ENCODE measurements around the gene UBP1. TPM values are rescaled to one million over a fixed set of nuclear protein-coding genes. Genes with fewer than 3 reads are reported as not detected.

UBP1 gene
- total and polyA plus RNA-seq, 4 donors = 6.8 to 36.9 (median 16.5) TPM

GRCh38 chr3:33377931-33378330, 62.3 kb downstream of the UBP1 start:
- H3K9ac ChIP-seq (ENCODE audit: low read depth in 1 of 2, low read length in 2 of 2) = no peak overlapping the region
- H3K27me3 ChIP-seq (ENCODE audit: control insufficient read depth in 4 of 4, insufficient read depth in 4 of 4, low read length in 3 of 4) = no peaks in the 10 kb centered on the region
- H3K36me3 ChIP-seq (ENCODE audit: control insufficient read depth in 4 of 4, insufficient read depth in 3 of 4, low read depth in 1 of 4, low read length in 3 of 4) = no peaks in the 10 kb centered on the region
- 94% methylated on average over 3 of the region's 3 CpGs for WGBS
- peaks cover 0 to 2% (median under 1%) of the 10 kb centered on the region in 4 donors for H3K4me1 ChIP-seq (ENCODE audit: control insufficient read depth in 4 of 4, insufficient read depth in 4 of 4, low read length in 3 of 4)
- H3K4me3 ChIP-seq (ENCODE audit: low read depth in 1 of 3, low read length in 3 of 3) = no peak overlapping the region
- no peak for TF ChIP-seq RAD21 (IDR thresholded peaks at IDR 0.05)
- TF ChIP-seq FOXA2 (IDR thresholded peaks at IDR 0.05) = no peak
- TF ChIP-seq GABPA (IDR thresholded peaks at IDR 0.05 in 1 of 2, conservative IDR thresholded peaks at IDR 0.05 in 1 of 2) = no peak
- no peak for TF ChIP-seq FOXA1 (IDR thresholded peaks at IDR 0.05)
- TF ChIP-seq NR2F2 (IDR thresholded peaks at IDR 0.05) = no peak
- TF ChIP-seq EGR1 (IDR thresholded peaks at IDR 0.05; ENCODE audit: low read depth in 2 of 2) = no peak
- TF ChIP-seq RXRA (IDR thresholded peaks at IDR 0.05) = no peak
- TF ChIP-seq YY1 (IDR thresholded peaks at IDR 0.05) = no peak
- TF ChIP-seq CTCF (IDR thresholded peaks at IDR 0.05; ENCODE audit: low read depth, low read length, missing input control) = no peak
- H3K9me3 ChIP-seq (ENCODE audit: control insufficient read depth in 4 of 4, low read length in 3 of 4) = no peaks in the 10 kb centered on the region
- H3K27ac ChIP-seq (ENCODE audit: low read depth in 1 of 2, low read length in 2 of 2) = no peak overlapping the region
- DNase-seq (ENCODE audit: low spot score) = no peak

GRCh38 chr3:33377489-33377888, 62.7 kb downstream of the UBP1 start:
- TF ChIP-seq MAX (IDR thresholded peaks at IDR 0.05) = no peak
- TF ChIP-seq RXRA (IDR thresholded peaks at IDR 0.05) = no peak
- TF ChIP-seq FOXA1 (IDR thresholded peaks at IDR 0.05) = no peak
- no peak for TF ChIP-seq NR2F2 (IDR thresholded peaks at IDR 0.05)
- TF ChIP-seq GABPA (IDR thresholded peaks at IDR 0.05 in 1 of 2, conservative IDR thresholded peaks at IDR 0.05 in 1 of 2) = no peak
- TF ChIP-seq REST (IDR thresholded peaks at IDR 0.05) = no peak
- TF ChIP-seq RAD21 (IDR thresholded peaks at IDR 0.05) = no peak
- no peak for TF ChIP-seq SP1 (IDR thresholded peaks at IDR 0.05)
- no peak for TF ChIP-seq YY1 (IDR thresholded peaks at IDR 0.05)
- no peak for TF ChIP-seq ZBTB33 (IDR thresholded peaks at IDR 0.05)
- TF ChIP-seq TAF1 (conservative IDR thresholded peaks at IDR 0.05) = no peak
- TF ChIP-seq HNF4G (IDR thresholded peaks at IDR 0.05) = no peak
- no peak for TF ChIP-seq FOXA2 (IDR thresholded peaks at IDR 0.05)
- no peak for TF ChIP-seq HNF4A (conservative IDR thresholded peaks at IDR 0.05)
- TF ChIP-seq ATF3 (IDR thresholded peaks at IDR 0.05) = no peak
- no peak for TF ChIP-seq CTCF (IDR thresholded peaks at IDR 0.05; ENCODE audit: low read depth, low read length, missing input control)
- no peak for TF ChIP-seq EGR1 (IDR thresholded peaks at IDR 0.05; ENCODE audit: low read depth in 2 of 2)
- no peak overlapping the region for H3K9ac ChIP-seq (ENCODE audit: low read depth in 1 of 2, low read length in 2 of 2)
- no peaks in the 10 kb centered on the region for H3K27me3 ChIP-seq (ENCODE audit: control insufficient read depth in 4 of 4, insufficient read depth in 4 of 4, low read length in 3 of 4)
- no peaks in the 10 kb centered on the region for H3K36me3 ChIP-seq (ENCODE audit: control insufficient read depth in 4 of 4, insufficient read depth in 3 of 4, low read depth in 1 of 4, low read length in 3 of 4)
- WGBS = 95% methylated on average over 3 of the region's 3 CpGs
- no peak overlapping the region for H3K27ac ChIP-seq (ENCODE audit: low read depth in 1 of 2, low read length in 2 of 2)
- peaks cover 0 to 6% (median 2%) of the 10 kb centered on the region in 4 donors for H3K4me1 ChIP-seq (ENCODE audit: control insufficient read depth in 4 of 4, insufficient read depth in 4 of 4, low read length in 3 of 4)
- no peak overlapping the region for H3K4me3 ChIP-seq (ENCODE audit: low read depth in 1 of 3, low read length in 3 of 3)
- DNase-seq (ENCODE audit: low spot score) = no peak
- H3K9me3 ChIP-seq (ENCODE audit: control insufficient read depth in 4 of 4, low read length in 3 of 4) = no peaks in the 10 kb centered on the region

All from liver (tissue), 9 donors.